DND-41 (cell line): ENCODE results near the gene ATF7IP2.

ENCODE experiments used
- EZH2 ChIP-seq: IDR thresholded peaks from 3 replicates; pipeline ENCODE4 v1.6.1; 2012; ENCODE audit warnings: borderline replicate concordance, low read depth, mild to moderate bottlenecking, moderate library complexity, low read length, inconsistent platforms; ENCODE audit not compliant: severe bottlenecking
- TF ChIP-seq, protein P1 (sequence below): IDR thresholded peaks from 2 replicates; pipeline ENCODE4 v1.5.1; 2012; ENCODE audit warnings: borderline replicate concordance, low read length, moderate library complexity, mild to moderate bottlenecking; ENCODE audit not compliant: poor library complexity, severe bottlenecking; ENCODE audit errors: extremely low read depth

DNA sequence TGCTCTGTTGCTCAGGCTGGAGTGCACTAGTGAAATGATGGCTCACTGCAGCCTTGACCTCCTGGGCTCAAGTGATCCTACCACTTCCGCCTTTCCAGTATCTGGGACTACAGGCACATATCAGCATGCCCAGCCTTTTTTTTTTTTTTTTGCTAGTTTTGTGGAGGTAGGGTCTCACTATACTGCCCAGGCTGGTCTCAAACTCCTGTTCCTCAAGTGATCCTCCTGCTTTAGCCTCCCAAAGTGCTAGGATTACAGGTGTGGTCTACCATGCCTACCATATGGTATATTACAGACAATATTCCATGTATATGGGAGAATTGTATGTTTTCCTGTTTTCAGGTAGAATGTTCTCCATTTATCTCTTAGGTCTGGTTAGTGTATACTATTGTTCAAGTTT lies 12.3 kb upstream of the ATF7IP2 start:
- no peak for TF ChIP-seq EZH2
- TF ChIP-seq, protein P1, sequence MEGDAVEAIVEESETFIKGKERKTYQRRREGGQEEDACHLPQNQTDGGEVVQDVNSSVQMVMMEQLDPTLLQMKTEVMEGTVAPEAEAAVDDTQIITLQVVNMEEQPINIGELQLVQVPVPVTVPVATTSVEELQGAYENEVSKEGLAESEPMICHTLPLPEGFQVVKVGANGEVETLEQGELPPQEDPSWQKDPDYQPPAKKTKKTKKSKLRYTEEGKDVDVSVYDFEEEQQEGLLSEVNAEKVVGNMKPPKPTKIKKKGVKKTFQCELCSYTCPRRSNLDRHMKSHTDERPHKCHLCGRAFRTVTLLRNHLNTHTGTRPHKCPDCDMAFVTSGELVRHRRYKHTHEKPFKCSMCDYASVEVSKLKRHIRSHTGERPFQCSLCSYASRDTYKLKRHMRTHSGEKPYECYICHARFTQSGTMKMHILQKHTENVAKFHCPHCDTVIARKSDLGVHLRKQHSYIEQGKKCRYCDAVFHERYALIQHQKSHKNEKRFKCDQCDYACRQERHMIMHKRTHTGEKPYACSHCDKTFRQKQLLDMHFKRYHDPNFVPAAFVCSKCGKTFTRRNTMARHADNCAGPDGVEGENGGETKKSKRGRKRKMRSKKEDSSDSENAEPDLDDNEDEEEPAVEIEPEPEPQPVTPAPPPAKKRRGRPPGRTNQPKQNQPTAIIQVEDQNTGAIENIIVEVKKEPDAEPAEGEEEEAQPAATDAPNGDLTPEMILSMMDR: no peak
